Activated naive CD8-positive, alpha-beta T cell (primary cell): Measurements from ENCODE around the gene SCAP.

Source experiments
- H3K27ac Mint-ChIP-seq: one replicate; pipeline ENCODE4 v1.8.0; 2021; ENCODE audit warnings: mixed read lengths
- H3K27me3 Mint-ChIP-seq: one replicate; pipeline ENCODE4 v1.8.0; 2021; ENCODE audit warnings: mixed read lengths
- H3K36me3 Mint-ChIP-seq: one replicate; pipeline ENCODE4 v1.8.0; 2021; ENCODE audit warnings: mixed read lengths
- H3K4me1 Mint-ChIP-seq: one replicate; pipeline ENCODE4 v1.8.0; 2021; ENCODE audit warnings: low read depth, mixed read lengths
- H3K4me3 Mint-ChIP-seq: one replicate; pipeline ENCODE4 v1.8.0; 2021; ENCODE audit warnings: mild to moderate bottlenecking, mixed read lengths
- H3K9me3 Mint-ChIP-seq: one replicate; pipeline ENCODE4 v1.8.0; 2021; ENCODE audit warnings: low read depth, mixed read lengths

Gene SCAP

GRCh38 chr3:47419083-47420043 is 56.4 kb downstream of the SCAP start:
- Mint-ChIP-seq H3K9me3 (no peaks in the 10 kb centered on the region), H3K36me3 (no peaks in the 10 kb centered on the region), H3K27me3 (no peaks in the 10 kb centered on the region), H3K27ac (peak overlapping the region; percentile 64), H3K4me3 (no peak overlapping the region), H3K4me1 (peaks cover 16% of the 10 kb centered on the region)

DNA sequence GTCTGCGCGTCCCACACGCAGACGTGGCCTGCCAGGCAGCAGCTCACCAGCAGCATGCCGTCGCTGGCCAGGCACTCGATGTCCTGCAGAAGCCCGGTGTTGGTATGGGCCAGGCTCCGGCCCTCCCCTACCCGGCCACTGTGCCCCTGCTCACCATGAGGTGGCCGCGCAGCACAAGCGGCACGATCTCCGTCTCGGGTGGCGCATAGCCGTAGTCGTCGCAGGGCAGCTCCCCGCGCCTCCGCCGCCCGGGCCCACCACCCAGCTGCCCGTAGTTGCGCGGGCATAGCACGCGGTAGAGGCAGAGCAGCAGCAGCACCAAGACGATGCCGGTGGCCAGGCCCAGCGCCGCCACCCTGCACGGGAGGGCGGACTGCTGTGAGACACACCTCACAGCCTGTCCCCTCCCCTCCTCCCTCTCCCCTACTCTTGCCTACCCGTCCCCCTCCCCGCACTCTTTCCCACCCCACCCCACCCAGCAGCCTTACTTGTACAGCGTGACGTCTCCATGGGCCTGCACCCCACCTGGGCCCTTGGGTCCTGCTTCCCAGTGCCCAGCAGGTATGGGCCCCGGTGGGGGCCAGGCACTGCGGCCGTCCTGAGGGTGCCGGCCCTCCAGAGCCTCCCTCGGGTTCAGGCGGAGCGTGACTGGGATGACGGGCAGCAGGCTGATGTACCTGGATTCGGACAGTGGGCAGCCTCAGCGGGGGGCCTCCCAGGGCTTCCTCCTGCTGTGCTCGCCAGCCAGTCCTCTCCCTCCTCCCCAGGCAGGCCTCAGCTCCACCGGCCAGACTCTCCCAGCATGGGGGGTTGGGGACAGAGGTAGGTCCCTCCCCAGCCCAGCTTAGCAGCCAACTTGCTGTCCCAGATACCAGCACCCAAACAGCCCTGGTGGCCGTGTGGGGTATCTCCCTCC is 57.3 kb downstream of the SCAP start:
- H3K27me3 Mint-ChIP-seq, result no peaks in the 10 kb centered on the region
- no peak overlapping the region for H3K4me3 Mint-ChIP-seq
- no peaks in the 10 kb centered on the region for H3K9me3 Mint-ChIP-seq
- peak overlapping the region; percentile 10 for H3K27ac Mint-ChIP-seq
- no peaks in the 10 kb centered on the region for H3K36me3 Mint-ChIP-seq
- H3K4me1 Mint-ChIP-seq, result peaks cover 16% of the 10 kb centered on the region

- H3K27me3 Mint-ChIP-seq, result no peaks in the 10 kb centered on the region
- no peak overlapping the region for H3K4me3 Mint-ChIP-seq
- H3K27ac Mint-ChIP-seq, result peak overlapping the region; percentile 16
- H3K4me1 Mint-ChIP-seq, result peaks cover 7% of the 10 kb centered on the region
- H3K36me3 Mint-ChIP-seq, result no peaks in the 10 kb centered on the region
- no peaks in the 10 kb centered on the region for H3K9me3 Mint-ChIP-seq
Measured at GRCh38 chr3:47416041-47416440, 59.7 kb downstream of the SCAP start.

DNA sequence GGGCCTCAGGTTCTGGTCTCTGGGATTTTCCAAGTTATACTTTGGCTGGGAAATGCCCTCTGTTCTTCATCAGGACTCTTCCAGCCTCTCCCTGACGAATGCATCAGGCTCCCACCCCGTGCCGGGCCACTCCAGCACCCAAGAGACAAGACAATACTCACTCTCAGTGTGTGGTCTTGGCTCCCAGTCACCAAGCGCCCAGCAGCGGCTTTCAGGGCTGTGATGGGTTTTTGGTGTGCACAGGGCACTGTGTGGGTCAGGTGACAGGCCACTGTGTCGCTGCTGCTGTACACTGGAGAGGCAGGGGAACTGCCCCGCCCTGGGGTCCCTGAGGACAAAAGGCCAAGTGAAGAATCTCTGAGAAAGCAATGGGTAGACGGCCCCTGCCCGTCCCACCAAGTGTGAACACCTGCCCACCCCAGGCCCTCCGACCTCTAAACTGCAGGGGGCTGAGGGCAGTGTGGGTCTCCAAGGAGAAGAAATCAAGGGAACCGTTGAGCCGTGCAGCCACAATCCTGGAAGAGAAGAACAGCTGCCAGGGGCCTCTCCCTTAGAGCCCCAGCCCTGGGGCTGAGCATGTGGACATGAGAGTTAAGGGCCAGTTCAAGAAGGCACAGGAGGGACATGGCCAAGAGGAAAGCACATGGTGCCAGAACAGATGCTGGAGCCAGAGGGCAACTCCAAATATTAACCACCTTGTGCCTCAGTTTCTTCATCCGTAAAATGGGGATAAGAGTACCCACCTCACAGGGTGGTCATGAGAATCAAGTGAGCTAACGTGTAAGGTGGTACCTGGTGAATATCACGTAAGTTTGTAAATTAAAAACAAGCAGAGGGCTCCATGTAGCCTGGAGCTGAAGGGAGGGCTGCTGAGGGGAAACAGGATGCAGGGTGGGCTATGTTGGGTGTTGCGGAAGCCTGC is 60.8 kb downstream of the SCAP start:
- H3K27me3 Mint-ChIP-seq, result no peaks in the 10 kb centered on the region
- no peaks in the 10 kb centered on the region for H3K36me3 Mint-ChIP-seq
- peaks cover 3% of the 10 kb centered on the region for H3K4me1 Mint-ChIP-seq
- no peak overlapping the region for H3K4me3 Mint-ChIP-seq
- H3K9me3 Mint-ChIP-seq, result no peaks in the 10 kb centered on the region
- H3K27ac Mint-ChIP-seq, result no peak overlapping the region

GRCh38 chr3:47414161-47414564 is 61.6 kb downstream of the SCAP start:
- peaks cover 3% of the 10 kb centered on the region for H3K4me1 Mint-ChIP-seq
- no peak overlapping the region for H3K27ac Mint-ChIP-seq
- no peaks in the 10 kb centered on the region for H3K36me3 Mint-ChIP-seq
- no peaks in the 10 kb centered on the region for H3K9me3 Mint-ChIP-seq
- no peaks in the 10 kb centered on the region for H3K27me3 Mint-ChIP-seq
- H3K4me3 Mint-ChIP-seq, result no peak overlapping the region

- Mint-ChIP-seq H3K4me3 (no peak overlapping the region), H3K27ac (no peak overlapping the region), H3K27me3 (no peaks in the 10 kb centered on the region), H3K9me3 (no peaks in the 10 kb centered on the region), H3K36me3 (no peaks in the 10 kb centered on the region), H3K4me1 (no peaks in the 10 kb centered on the region)
Measured at GRCh38 chr3:47413751-47414150, 62.0 kb downstream of the SCAP start.

GRCh38 chr3:47412842-47413520 is 62.8 kb downstream of the SCAP start:
- Mint-ChIP-seq H3K27ac (peak overlapping the region; percentile 64), H3K36me3 (no peaks in the 10 kb centered on the region), H3K4me3 (no peak overlapping the region), H3K27me3 (no peaks in the 10 kb centered on the region), H3K9me3 (no peaks in the 10 kb centered on the region), H3K4me1 (no peaks in the 10 kb centered on the region)

DNA sequence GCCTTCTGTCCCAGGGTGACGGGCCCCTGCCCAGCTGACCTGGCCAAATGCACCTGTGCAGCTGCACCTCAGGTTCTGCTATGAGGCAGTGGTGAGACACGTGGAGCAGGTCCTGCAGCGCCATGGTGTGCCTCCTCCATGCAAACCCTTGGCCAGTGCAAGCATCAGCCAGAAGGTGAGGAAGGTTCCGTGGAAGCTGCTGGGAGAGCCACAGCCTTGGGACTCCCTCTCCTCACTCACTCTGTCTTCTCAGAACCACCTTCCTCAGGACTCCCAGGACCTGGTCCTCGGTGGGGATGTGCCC is 63.3 kb downstream of the SCAP start:
- Mint-ChIP-seq H3K4me1 (no peaks in the 10 kb centered on the region), H3K4me3 (no peak overlapping the region), H3K36me3 (no peaks in the 10 kb centered on the region)

GRCh38 chr3:47411696-47412452 is 63.9 kb downstream of the SCAP start:
- H3K36me3 Mint-ChIP-seq, result no peaks in the 10 kb centered on the region
- H3K4me3 Mint-ChIP-seq, result no peak overlapping the region
- H3K27me3 Mint-ChIP-seq, result no peaks in the 10 kb centered on the region
- no peaks in the 10 kb centered on the region for H3K4me1 Mint-ChIP-seq
- H3K27ac Mint-ChIP-seq, result no peak overlapping the region
- no peaks in the 10 kb centered on the region for H3K9me3 Mint-ChIP-seq

More for the DNA sequence above, 63.3 kb downstream of the SCAP start:
- H3K27me3 Mint-ChIP-seq, result no peaks in the 10 kb centered on the region
- H3K27ac Mint-ChIP-seq, result no peak overlapping the region
- H3K9me3 Mint-ChIP-seq, result no peaks in the 10 kb centered on the region

GRCh38 chr3:47410801-47411646 is 64.7 kb downstream of the SCAP start:
- Mint-ChIP-seq H3K27me3 (no peaks in the 10 kb centered on the region), H3K36me3 (no peaks in the 10 kb centered on the region), H3K4me3 (no peak overlapping the region), H3K4me1 (no peaks in the 10 kb centered on the region), H3K9me3 (no peaks in the 10 kb centered on the region), H3K27ac (peak overlapping the region; percentile 68)

DNA sequence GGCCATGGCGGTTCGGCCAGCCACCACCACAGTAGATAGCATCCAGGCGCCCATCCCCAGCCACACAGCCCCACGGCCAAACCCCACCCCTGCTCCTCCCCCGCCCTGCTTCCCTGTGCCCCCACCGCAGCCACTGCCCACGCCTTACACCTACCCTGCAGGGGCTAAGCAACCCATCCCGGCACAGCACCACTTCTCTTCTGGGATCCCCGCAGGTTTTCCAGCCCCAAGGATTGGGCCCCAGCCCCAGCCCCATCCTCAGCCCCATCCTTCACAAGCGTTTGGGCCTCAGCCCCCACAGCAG is 65.4 kb downstream of the SCAP start:
- Mint-ChIP-seq H3K9me3 (no peaks in the 10 kb centered on the region), H3K27ac (no peak overlapping the region), H3K4me1 (no peaks in the 10 kb centered on the region), H3K27me3 (no peaks in the 10 kb centered on the region), H3K4me3 (no peak overlapping the region), H3K36me3 (no peaks in the 10 kb centered on the region)

- Mint-ChIP-seq H3K9me3 (no peaks in the 10 kb centered on the region), H3K27ac (no peak overlapping the region)
Measured at GRCh38 chr3:47409688-47410416, 65.9 kb downstream of the SCAP start.

More at GRCh38 chr3:47409688-47410416, 65.9 kb downstream of the SCAP start:
- H3K36me3 Mint-ChIP-seq, result no peaks in the 10 kb centered on the region
- H3K4me1 Mint-ChIP-seq, result no peaks in the 10 kb centered on the region
- H3K27me3 Mint-ChIP-seq, result no peaks in the 10 kb centered on the region
- no peak overlapping the region for H3K4me3 Mint-ChIP-seq
